Right cardiac atrium (tissue), 5 donors: ENCODE measurements around the gene IQSEC1. TPM values are rescaled to one million over a fixed set of nuclear protein-coding genes. Genes with fewer than 3 reads are reported as not detected.
A peak's percentile ranks its signal among the peaks of the same experiment; 100 is the strongest.

Experiments
- ATAC-seq, 2 donors: fragments of 200-7000 bp; cut with Tn5 transposase; one replicate each; pipeline versions ENCODE4 v1.8.0 to v1.9.1; 2020; ENCODE audit warnings: moderate library complexity in 2 of 2, mild to moderate bottlenecking in 1 of 2
- DNase-seq, 3 donors: peaks; one replicate each; pipeline ENCODE4 v3.0.0-alpha.2; 2020
- H3K27ac ChIP-seq: one replicate; pipeline ENCODE4 v1.5.1; 2013; ENCODE audit warnings: mild to moderate bottlenecking, low read length, control low read depth, moderate library complexity
- H3K27me3 ChIP-seq: one replicate; pipeline ENCODE4 v1.6.1; 2013; ENCODE audit not compliant: control insufficient read depth, insufficient read depth
- H3K4me1 ChIP-seq: one replicate; pipeline ENCODE4 v1.6.1; 2013; ENCODE audit warnings: low read length; ENCODE audit not compliant: control insufficient read depth, insufficient read depth
- H3K4me3 ChIP-seq: one replicate; pipeline ENCODE4 v1.5.1; 2013; ENCODE audit warnings: low read length, control low read depth
- H3K9me3 ChIP-seq: one replicate; pipeline ENCODE4 v1.6.1; 2013; ENCODE audit warnings: low read length; ENCODE audit not compliant: control insufficient read depth
- WGBS: extraction: QIAGEN DNeasy Blood & Tissue Kit; methylation state at CpG from one replicate; pipeline ENCODE4 v1.1.7; 2013; 5-methylcytosine and 5-hydroxymethylcytosine counted together
- intact Hi-C, 4 donors: fragments of 100-400 bp; cut with DNase I; formaldehyde crosslinking; loops; one replicate each; pipeline versions ENCODE4 v1.11.0 to v1.14.0; 2022 to 2023
- polyA plus RNA-seq: library from polyadenylated mRNA; stranded (reverse); fragments of 200-250 nt; gene quantifications from one replicate; pipeline ENCODE4 v1.2.3, GENCODE V29; 2013
- total RNA-seq, 4 donors: library from RNA; stranded (reverse); fragmentation: NEBNext Ultra II Directional; extraction: Animal tissue kit (Norgen Biotek cat#: 25700); gene quantifications; one replicate each; pipeline ENCODE4 v1.2.1, GENCODE V29; 2021
- donor health status: healthy with polysubstance abuse.
- donor health status: DM: no; HTN: yes; CAD: no.
- donor health status: DM: no; HTN: no; CAD: no.
- donor health status: DM: no; HTN: yes; CAD: no; lungs with severe emphysema.
- donor health status: DM: yes; HTN: yes; CAD: no.

Gene IQSEC1
- total and polyA plus RNA-seq, 5 donors, result 31.1 to 72.6 (median 61.9) TPM

DNA sequence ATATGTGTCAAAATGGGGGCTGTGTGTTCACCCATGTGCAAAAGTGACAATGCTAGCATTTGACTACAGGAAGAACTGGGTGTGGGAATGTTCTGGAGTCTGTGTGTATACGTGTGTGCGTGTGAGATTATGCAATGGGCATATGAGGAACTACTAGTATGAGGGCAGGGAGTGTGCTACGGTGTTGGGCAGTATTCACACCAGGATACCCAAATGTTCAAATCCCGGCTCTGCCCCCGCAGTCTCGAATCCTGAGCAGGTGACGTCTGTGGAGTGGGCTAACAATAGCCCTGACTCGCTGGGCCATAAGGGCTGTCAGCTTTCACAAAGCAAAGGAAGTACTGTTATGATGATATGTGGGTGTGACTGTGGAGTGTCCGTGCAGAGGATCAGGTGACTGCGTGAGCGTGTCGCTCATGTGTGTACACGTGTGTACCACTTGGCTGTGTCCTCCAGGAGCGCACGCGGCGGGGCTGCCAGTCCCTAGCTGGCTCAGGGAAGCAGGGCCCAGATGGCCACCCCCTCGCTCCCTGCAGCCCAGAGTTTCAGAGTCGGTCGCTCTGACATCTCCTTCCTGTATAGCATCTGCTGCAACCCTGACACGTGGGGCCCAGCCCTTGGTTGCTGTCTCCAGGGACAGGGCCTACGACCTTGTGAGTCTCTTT lies 27.2 kb downstream of the IQSEC1 start:
- 69% methylated on average over 22 of the region's 22 CpGs for WGBS
- intact Hi-C loops, result no loop called here
- no peak overlapping the region for H3K27ac ChIP-seq

GRCh38 chr3:13045241-13045903 lies 27.9 kb downstream of the IQSEC1 start:
- Histone ChIP-seq H3K9me3 (no peaks in the 10 kb centered on the region), H3K4me3 (no peak overlapping the region), H3K27ac (no peak overlapping the region), H3K4me1 (no peaks in the 10 kb centered on the region), H3K27me3 (no peaks in the 10 kb centered on the region)
- ATAC-seq (no peak), DNase-seq (peak in 2 of 3 donors; percentile 40 to 42)
- WGBS, result 88% methylated on average over 16 of the region's 16 CpGs
- intact Hi-C loops, result no loop called here

More for the DNA sequence above, 27.2 kb downstream of the IQSEC1 start:
- Histone ChIP-seq H3K4me3 (no peak overlapping the region), H3K9me3 (no peaks in the 10 kb centered on the region), H3K27me3 (no peaks in the 10 kb centered on the region), H3K4me1 (no peaks in the 10 kb centered on the region)
- ATAC-seq (peak; percentile 10 to 22), DNase-seq (peak in 1 of 3 donors; percentile 46)

- intact Hi-C loops, result no loop called here
- no peaks in the 10 kb centered on the region for H3K27me3 ChIP-seq
- H3K4me3 ChIP-seq, result no peak overlapping the region
- H3K27ac ChIP-seq, result no peak overlapping the region
- H3K9me3 ChIP-seq, result no peaks in the 10 kb centered on the region
- WGBS, result 84% methylated on average over 13 of the region's 13 CpGs
- DNase-seq (peak in 2 of 3 donors; percentile 32 to 37), ATAC-seq (no peak)
- no peaks in the 10 kb centered on the region for H3K4me1 ChIP-seq
Observed at GRCh38 chr3:13044496-13045240, 28.6 kb downstream of the IQSEC1 start.

GRCh38 chr3:13043656-13044055 lies 29.6 kb downstream of the IQSEC1 start:
- Histone ChIP-seq H3K9me3 (no peaks in the 10 kb centered on the region), H3K4me3 (no peak overlapping the region), H3K27ac (no peak overlapping the region), H3K4me1 (no peaks in the 10 kb centered on the region), H3K27me3 (no peaks in the 10 kb centered on the region)
- DNase-seq (peak in 2 of 3 donors; percentile 4 to 29), ATAC-seq (no peak)
- 85% methylated on average over 9 of the region's 9 CpGs for WGBS
- intact Hi-C loops, result no loop called here

- 82% methylated on average over 20 of the region's 20 CpGs for WGBS
- DNase-seq, result peak in 2 of 3 donors; percentile 28 to 49
Observed at GRCh38 chr3:13042715-13043271, 30.4 kb downstream of the IQSEC1 start.

GRCh38 chr3:13042127-13042701 lies 31.0 kb downstream of the IQSEC1 start:
- WGBS, result 83% methylated on average over 25 of the region's 25 CpGs
- H3K27me3 ChIP-seq, result no peaks in the 10 kb centered on the region
- no peak overlapping the region for H3K4me3 ChIP-seq
- ATAC-seq, result no peak
- intact Hi-C loops, result no loop called here
- H3K27ac ChIP-seq, result no peak overlapping the region
- H3K4me1 ChIP-seq, result no peaks in the 10 kb centered on the region
- DNase-seq, result peak in 2 of 3 donors; percentile 44 to 45
- no peaks in the 10 kb centered on the region for H3K9me3 ChIP-seq

More at GRCh38 chr3:13042715-13043271, 30.4 kb downstream of the IQSEC1 start:
- no peak overlapping the region for H3K27ac ChIP-seq
- ATAC-seq, result no peak
- no peaks in the 10 kb centered on the region for H3K9me3 ChIP-seq
- H3K4me1 ChIP-seq, result no peaks in the 10 kb centered on the region
- intact Hi-C loops, result no loop called here
- H3K4me3 ChIP-seq, result no peak overlapping the region
- H3K27me3 ChIP-seq, result no peaks in the 10 kb centered on the region

DNA sequence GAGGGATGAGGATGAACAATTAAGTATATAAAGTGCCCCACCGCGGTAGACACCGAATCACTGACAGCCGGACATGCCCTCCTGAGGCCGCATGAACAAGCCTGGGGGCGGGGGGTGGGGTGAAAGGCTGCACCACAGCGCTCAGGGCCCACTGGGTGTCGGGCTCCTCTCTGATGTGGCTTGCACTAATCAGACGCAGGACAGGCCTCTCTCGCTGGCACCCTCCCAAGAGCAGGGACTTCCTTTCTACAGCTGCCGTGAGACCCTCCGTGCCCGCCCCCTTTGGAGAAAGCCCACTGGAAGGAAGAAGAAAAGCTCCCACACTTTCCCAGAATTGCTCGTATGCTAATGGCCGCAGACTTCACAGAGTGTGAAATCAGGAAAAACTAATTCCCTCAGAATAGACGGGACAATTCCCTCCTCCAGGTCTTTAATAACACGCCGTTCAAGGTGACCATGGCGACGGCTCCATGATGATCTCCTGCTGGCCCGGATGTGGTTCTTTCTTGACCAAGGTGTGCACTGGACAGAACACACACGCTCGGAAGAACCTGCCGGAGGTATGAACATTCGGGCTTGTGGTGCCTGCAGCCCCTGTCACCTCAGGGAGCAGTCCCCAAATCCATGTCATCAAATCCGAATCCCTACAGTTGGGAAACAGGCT lies 32.0 kb downstream of the IQSEC1 start:
- Histone ChIP-seq H3K4me1 (no peaks in the 10 kb centered on the region), H3K4me3 (no peak overlapping the region), H3K9me3 (no peaks in the 10 kb centered on the region), H3K27ac (no peak overlapping the region), H3K27me3 (no peaks in the 10 kb centered on the region)
- peak in 2 of 3 donors; percentile 44 to 50 for DNase-seq
- no peak for ATAC-seq
- intact Hi-C loops, result no loop called here
- 75% methylated on average over 26 of the region's 26 CpGs for WGBS

DNA sequence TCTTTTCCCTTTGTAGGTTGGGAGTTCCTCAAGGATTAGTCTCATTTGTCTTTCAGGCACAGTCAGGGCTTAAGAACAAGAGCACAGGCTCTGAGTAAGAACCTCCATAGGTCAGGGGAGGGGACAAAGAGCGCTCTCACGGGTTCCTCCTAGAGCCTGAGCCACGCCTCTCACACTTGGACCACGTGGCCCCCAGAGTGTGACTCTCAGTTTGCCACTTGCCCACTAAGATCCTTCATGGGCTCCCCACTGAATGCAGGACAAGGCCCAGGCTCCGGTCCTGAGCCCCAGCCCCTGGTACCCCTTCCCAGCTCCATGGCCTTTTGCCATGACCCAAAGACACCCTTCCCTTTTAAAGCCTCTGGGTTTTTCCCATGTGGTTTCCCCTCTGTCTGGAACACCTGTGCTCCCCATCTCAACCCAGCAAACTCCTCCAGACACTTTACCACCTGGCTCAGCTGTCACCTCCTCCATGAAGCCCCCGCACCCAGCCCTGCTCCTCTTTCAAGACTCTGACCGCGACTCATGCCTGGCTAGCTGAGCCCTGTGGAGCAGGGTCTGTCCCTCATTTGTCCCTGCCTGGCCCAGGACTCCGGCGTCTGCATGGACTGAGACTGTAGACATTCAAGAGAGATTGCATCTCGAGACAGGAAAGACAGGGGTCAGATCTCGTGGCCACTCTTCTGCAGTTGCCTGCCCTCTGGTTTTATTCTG lies 32.7 kb downstream of the IQSEC1 start:
- ATAC-seq, result no peak
- H3K27ac ChIP-seq, result no peak overlapping the region
- 74% methylated on average over 12 of the region's 12 CpGs for WGBS
- intact Hi-C loops, result no loop called here
- peak in 2 of 3 donors; percentile 44 to 59 for DNase-seq
- H3K4me1 ChIP-seq, result no peaks in the 10 kb centered on the region
- H3K9me3 ChIP-seq, result no peaks in the 10 kb centered on the region
- H3K4me3 ChIP-seq, result no peak overlapping the region
- H3K27me3 ChIP-seq, result no peaks in the 10 kb centered on the region

DNA sequence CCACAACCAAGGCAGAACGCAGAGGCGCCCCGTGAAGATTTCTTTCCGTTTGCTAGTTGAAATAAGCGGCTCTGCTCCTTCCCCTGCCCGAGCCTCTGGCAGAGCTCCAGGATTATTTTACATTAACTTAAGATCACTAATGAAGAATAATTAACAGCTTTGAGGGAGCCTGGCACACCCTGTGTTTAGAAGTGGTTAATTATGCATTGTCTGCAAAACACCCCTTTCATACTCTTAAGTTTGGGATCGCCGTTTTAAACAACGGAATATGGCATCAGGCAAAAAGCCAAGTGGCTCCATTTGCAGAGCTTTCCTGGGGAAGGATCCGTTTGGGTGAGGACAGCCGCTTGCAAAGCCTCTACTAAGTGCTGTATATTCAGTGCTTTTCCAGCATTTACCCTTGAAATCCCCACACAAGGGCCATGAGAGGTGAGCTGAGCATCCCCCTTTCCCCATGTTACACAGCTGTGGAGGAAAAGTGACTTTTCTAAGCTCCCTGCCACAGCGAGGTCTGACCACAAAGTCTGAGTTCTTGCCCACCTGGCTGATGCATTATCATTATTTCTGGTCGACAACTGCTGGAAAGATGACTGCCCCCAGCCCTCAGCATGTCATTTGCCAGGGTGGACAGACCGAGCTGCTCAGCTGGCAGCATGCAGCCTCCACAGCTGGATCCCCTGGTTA lies 33.9 kb downstream of the IQSEC1 start:
- intact Hi-C loops, result no loop called here
- Histone ChIP-seq H3K27me3 (no peaks in the 10 kb centered on the region), H3K4me3 (no peak overlapping the region), H3K4me1 (no peaks in the 10 kb centered on the region), H3K27ac (no peak overlapping the region), H3K9me3 (no peaks in the 10 kb centered on the region)
- DNase-seq (peak in 2 of 3 donors; percentile 35 to 36), ATAC-seq (no peak)
- 54% methylated on average over 14 of the region's 14 CpGs for WGBS
